HG03558 (cell line): ENCODE results near the gene PKNOX1.
A peak's percentile ranks its signal among the peaks of the same experiment; 100 is the strongest.
"Not testable (repeated sequence)": the region's sequence is repeated elsewhere in the genome, so short reads cannot be mapped to it uniquely, and the experiment has no call there.

ENCODE experiments used
- ATAC-seq: cut with Tn5 transposase; IDR thresholded peaks from one replicate; pipeline ENCODE4 v1.9.1; 2021; ENCODE audit warnings: moderate number of reproducible peaks; ENCODE audit not compliant: unreplicated experiment; ENCODE audit errors: extremely low read depth

The PKNOX1 gene, protein sequence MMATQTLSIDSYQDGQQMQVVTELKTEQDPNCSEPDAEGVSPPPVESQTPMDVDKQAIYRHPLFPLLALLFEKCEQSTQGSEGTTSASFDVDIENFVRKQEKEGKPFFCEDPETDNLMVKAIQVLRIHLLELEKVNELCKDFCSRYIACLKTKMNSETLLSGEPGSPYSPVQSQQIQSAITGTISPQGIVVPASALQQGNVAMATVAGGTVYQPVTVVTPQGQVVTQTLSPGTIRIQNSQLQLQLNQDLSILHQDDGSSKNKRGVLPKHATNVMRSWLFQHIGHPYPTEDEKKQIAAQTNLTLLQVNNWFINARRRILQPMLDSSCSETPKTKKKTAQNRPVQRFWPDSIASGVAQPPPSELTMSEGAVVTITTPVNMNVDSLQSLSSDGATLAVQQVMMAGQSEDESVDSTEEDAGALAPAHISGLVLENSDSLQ

DNA sequence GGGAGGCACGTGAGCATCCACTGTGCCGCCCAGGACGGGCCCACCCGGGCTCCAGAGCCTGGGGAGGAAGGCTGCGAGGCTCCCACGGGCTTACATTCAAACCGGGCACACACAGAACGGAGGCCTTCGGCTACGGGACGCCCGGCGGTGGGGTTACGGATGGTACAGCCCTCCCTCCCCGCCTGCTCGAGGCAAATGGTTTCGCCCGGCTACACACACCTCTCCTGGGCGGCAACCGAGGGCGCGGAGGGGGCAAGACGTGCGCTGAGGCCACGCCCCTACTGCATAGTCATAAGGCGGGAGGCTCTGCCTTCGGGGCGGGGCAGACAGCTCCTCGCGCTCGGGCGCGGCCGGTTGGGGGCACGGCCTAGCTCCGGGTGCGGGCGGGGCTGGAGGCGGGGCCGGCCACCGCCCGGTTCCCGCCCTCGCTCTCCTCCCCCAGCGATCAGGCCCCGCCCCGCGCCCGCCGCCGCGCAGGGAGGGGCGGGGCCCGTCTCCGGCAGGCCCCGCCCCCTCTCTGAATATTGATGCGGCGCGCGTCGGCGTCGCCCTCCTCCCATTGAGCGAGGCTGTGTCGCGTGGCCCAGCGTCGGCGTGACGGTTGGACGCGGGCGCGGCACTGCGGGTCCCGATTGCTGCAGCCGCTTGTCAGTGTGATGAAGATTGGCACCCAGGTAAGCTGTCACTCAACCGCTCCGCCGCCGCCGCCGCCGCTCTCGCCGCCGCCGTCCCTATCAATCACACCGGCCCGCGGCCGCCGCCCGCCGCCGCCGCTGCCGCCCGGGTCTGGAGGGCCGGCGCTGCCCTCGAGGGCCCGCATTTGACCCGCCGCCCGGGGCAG is at the start of gene PKNOX1:
Gene PKNOX1 (plus strand): TSS at position 572 of the 841 bp plus-strand sequence. CDS start 29,820 bp downstream, outside the sequence.
- peak; percentile 66 for ATAC-seq

GRCh38 chr21:42925114-42925926 is 49.0 kb upstream of the PKNOX1 start, which contains the start of gene ERVH48-1:
TSS of gene ERVH48-1 (minus strand) at chr21:42925630. CDS start at chr21:42919006, 6,624 bp downstream.
- no peak for ATAC-seq

DNA sequence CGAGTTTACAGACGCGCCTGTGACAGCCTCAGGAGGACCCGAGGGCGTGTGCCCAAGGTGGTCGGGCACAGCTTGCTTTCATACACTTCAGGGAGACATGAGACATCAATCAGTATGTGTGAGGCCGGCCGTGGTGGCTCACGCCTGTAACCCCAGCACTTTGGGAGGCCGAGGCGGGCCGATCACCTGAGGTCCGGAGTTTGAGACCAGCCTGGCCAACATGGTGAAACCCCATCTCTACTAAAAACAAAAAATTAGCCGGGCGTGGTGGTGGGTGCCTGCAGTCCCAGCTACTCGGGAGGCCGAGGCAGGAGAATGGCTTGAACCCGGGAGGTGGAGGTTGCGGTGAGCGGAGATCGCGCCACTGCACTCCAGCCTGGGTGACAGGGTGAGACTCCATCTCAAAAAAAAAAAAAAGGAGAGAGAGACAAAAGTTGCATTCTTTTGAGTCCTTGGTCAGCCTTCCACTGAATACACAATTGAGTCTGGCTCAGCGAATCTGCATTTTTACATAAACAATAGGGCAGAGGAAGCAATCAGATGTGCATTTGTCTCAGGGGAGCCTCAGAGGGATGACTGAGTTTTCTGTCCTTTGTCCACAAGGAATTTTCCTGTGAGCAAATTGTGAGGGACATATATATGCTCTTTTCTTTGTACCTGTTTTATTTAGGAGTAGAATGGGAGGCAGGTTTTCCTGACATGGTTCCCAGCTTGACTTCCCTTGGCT is 46.7 kb upstream of the PKNOX1 start:
- ATAC-seq: not testable (repeated sequence)

DNA sequence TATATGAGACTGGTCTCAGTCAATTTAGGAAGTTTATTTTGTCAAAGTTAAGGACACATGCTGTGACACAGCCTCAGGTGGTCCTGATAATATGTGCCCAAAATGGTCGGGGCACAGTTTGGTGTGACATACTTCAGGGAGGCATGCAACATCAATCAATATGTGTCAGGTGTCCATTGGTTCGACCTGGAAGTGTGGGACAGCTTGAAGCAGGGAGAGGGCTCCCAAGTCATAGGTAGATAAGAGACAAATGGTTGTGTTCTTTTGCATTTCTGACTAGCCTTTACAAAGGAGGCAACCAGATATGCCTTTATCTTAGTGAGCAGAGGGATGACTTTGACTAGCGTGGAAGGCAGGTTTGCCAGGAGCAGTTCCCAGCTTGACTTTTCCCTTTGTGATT is 44.4 kb upstream of the PKNOX1 start:
- no peak for ATAC-seq

- ATAC-seq: no peak
Measured at GRCh38 chr21:42931560-42932235, 42.7 kb upstream of the PKNOX1 start.

- ATAC-seq: not testable (repeated sequence)
Measured at GRCh38 chr21:42932378-42933136, 41.8 kb upstream of the PKNOX1 start.

DNA sequence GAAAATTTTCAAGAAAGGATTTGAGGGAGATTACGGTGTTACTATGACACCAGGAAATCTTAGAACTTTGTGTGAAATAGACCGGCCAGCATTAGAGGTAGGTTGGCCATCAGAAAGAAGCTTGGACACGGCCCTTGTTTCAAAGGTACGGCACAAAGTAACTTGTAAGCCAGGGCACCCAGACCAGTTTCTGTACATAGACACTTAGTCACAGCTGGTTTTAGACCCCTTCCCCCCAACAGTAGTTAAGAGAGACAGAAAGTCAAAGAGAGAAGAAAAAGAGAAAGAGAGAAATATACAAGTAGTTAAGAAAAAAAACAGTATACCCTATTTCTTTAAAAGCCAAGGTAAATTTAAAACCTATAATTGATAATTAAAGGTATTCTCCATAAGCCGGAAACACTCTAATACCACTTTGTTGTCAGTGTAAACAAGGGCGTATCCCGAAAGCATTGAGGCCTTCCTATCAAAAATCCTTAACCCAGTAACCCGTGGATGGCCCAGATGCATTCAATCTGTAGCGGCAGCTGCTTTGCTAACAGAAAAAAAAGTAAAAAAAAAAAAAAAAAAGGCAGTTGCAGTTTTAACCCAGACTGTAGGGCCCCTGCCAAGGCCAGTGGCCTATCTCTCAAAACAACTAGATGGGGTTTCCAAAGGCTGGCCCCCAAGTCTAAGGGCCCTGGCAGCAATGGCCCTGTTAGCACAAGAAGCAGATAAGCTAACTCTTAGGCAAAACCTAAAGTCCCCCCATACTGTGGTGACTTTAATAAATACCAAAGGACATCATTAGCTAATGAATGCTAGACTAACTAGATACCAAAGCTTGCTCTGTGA is 41.0 kb upstream of the PKNOX1 start:
- ATAC-seq: not testable (repeated sequence)

GRCh38 chr21:42933973-42934372 is 40.4 kb upstream of the PKNOX1 start:
- not testable (repeated sequence) for ATAC-seq

GRCh38 chr21:42936360-42936759 is 38.0 kb upstream of the PKNOX1 start:
- not testable (repeated sequence) for ATAC-seq

GRCh38 chr21:42937034-42937940 is 37.1 kb upstream of the PKNOX1 start:
- not testable (repeated sequence) for ATAC-seq

DNA sequence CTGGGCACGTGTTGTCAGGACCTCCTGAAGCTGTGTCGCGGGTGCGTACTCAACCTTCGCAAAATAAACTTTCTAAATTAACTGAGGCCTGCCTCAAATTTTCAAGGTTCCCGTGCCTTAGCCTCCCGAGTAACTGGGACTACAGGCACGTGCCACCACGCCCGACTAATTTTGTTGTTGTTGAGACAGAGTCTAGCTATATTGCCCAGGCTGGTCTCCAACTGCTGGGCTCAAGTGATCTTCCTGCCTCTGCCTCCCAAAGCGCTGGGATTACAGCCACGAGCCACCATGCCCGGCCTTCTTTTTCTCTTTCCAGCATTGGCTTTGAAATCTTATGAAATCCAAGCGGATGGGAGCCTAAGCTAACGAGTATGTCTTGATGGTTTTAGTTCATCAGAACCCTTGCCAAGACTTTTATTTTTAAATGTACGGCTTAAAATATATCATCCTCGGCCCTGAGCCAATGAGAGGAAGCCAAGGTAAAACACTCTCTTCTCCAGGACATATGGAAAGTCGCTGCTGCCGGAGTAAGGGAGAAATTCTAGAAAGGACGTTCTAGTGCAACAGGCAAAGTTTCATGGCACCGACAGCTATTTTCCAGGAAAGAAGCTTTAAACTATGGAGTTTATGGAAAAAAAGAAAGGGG is 36.3 kb upstream of the PKNOX1 start:
- ATAC-seq: no peak

GRCh38 chr21:42938606-42938995 is 35.8 kb upstream of the PKNOX1 start:
- not testable (repeated sequence) for ATAC-seq

DNA sequence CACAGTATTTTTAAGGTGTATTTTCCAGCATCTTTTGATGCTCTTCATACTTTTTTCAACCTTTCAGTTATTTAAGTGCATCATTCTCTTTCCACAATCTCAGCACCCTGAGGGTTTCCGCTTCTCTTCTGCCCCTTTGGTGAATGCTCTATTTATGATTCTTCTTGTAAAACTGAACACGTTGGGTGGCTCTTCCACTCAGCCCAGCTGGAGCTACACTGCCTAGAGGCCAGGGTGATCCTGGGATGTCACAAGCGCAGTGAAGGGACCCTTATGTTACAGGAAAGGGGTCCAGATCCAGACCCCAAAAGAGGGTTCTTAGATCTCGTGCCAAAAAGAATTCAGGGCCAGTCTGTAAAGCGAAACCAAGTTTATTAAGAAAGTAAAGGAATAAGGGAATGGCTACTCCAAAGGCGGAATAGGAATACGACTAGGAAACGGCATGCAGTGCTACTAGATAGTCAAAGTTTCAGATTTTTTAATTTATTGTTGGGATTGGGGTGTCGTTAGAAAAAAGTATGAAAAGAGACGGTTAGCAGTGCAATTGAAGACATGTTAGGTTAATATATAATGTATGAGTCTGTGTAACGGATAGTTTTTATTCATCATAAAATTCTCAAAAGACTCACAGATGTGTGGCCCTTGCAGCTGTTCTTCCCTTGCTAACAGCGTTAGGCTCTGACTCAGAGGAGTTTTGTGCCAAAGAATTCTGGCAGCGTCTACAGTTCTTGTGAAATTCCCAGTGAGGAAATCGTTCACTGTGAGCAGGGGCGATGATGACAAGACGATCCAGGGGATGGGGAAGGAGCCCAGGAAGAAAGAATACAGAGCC is 34.6 kb upstream of the PKNOX1 start:
- no peak for ATAC-seq

- no peak for ATAC-seq
Measured at GRCh38 chr21:42941696-42942085, 32.7 kb upstream of the PKNOX1 start.

DNA sequence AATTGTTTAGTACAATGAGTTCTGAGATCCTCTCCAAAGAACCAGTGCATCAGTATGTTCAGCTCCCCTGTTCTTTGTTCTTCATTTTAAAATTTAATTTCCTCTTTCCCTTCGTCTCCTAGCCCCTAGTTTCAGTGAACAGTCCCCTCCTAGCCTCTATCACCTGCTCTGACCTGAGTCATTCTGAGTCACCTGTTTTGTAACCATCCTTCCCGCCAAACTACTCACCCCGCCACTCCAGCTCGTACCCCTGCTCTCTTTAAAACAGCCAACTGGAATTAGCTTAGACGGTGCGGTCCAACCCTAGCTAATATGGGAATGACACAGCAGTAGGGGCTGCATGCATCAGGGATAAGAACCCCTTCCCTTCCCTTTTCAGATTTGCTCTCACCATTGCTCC is 32.1 kb upstream of the PKNOX1 start:
- no peak for ATAC-seq
